CD14-positive monocyte (primary cell): ENCODE results near the gene CDC42EP4. TPM values are rescaled to one million over a fixed set of nuclear protein-coding genes. Genes with fewer than 3 reads are reported as not detected.

Experiments
- DNase-seq, 3 donors: peaks; one replicate each; pipeline ENCODE4 v3.0.0-alpha.2; 2011 to 2022
- H2AFZ ChIP-seq: 2 replicates; pipeline ENCODE4 v1.6.0; 2012; ENCODE audit warnings: mild to moderate bottlenecking, low read depth, low read length, inconsistent platforms; ENCODE audit not compliant: insufficient read depth, poor library complexity, severe bottlenecking
- H3K27ac ChIP-seq, 2 donors: 1 replicate in 1 of 2; 2 replicates in 1 of 2; pipeline ENCODE4 v1.5.1; 2012 to 2013; ENCODE audit warnings: low read length in 2 of 2, control low read depth in 1 of 2, inconsistent platforms in 1 of 2, low read depth in 1 of 2, mild to moderate bottlenecking in 1 of 2
- H3K27me3 ChIP-seq, 2 donors: one replicate each; pipeline versions ENCODE4 v1.6.0 to v1.6.1; 2011 to 2013; ENCODE audit warnings: low read length in 2 of 2; ENCODE audit not compliant: control insufficient read depth in 2 of 2, insufficient read depth in 2 of 2
- H3K36me3 ChIP-seq, 2 donors: replicated peaks in 1 of 2; 1 replicate in 1 of 2; 2 replicates in 1 of 2; pipeline versions ENCODE4 v1.5.1 to v1.6.1; 2012 to 2013; ENCODE audit warnings: low read length in 2 of 2, control low read depth in 1 of 2, inconsistent platforms in 1 of 2, mild to moderate bottlenecking in 1 of 2; ENCODE audit not compliant: insufficient read depth in 2 of 2, control insufficient read depth in 1 of 2
- H3K4me1 ChIP-seq, 2 donors: 1 replicate in 1 of 2; 2 replicates in 1 of 2; pipeline versions ENCODE4 v1.5.1 to v1.6.1; 2012 to 2013; ENCODE audit warnings: low read length in 2 of 2, control low read depth in 1 of 2, inconsistent platforms in 1 of 2, mild to moderate bottlenecking in 1 of 2, moderate library complexity in 1 of 2; ENCODE audit not compliant: insufficient read depth in 2 of 2, control insufficient read depth in 1 of 2
- H3K4me2 ChIP-seq: replicated peaks from 2 replicates; pipeline ENCODE3; 2012; ENCODE audit warnings: low read length, moderate library complexity, mild to moderate bottlenecking; ENCODE audit not compliant: poor library complexity, severe bottlenecking; ENCODE audit errors: extremely low read depth
- H3K4me3 ChIP-seq, 3 experiments: fragments of 200-600 bp in 1 of 3; sonication (generic) in 1 of 3; replicated peaks in 1 of 3; 1 replicate in 2 of 3; 2 replicates in 1 of 3; pipeline ENCODE4 v1.5.1; 2011 to 2013; ENCODE audit warnings: low read length in 3 of 3, mild to moderate bottlenecking in 3 of 3, control low read depth in 2 of 3, low read depth in 2 of 3, inconsistent platforms in 1 of 3, moderate library complexity in 1 of 3
- H3K79me2 ChIP-seq: 2 replicates; pipeline ENCODE4 v1.6.0; 2012; ENCODE audit warnings: mild to moderate bottlenecking, control low read depth, inconsistent platforms, low read length, moderate library complexity; ENCODE audit not compliant: insufficient read depth
- H3K9ac ChIP-seq: 2 replicates; pipeline ENCODE4 v1.6.0; 2017; ENCODE audit warnings: low read length, mild to moderate bottlenecking; ENCODE audit not compliant: insufficient read depth, poor library complexity, severe bottlenecking
- H3K9me3 ChIP-seq, 2 donors: replicated peaks in 1 of 2; 1 replicate in 1 of 2; 2 replicates in 1 of 2; pipeline versions ENCODE4 v1.5.1 to v1.6.1; 2012 to 2013; ENCODE audit warnings: low read length in 2 of 2, control low read depth in 1 of 2; ENCODE audit not compliant: control insufficient read depth in 1 of 2, insufficient read depth in 1 of 2
- H4K20me1 ChIP-seq: 2 replicates; pipeline ENCODE4 v1.6.0; 2012; ENCODE audit warnings: mild to moderate bottlenecking, low read length, control low read depth, moderate library complexity; ENCODE audit not compliant: insufficient read depth
- H3K27ac Mint-ChIP-seq, 7 donors: one replicate each; pipeline ENCODE4 v1.8.0; 2020; ENCODE audit warnings: mild to moderate bottlenecking in 7 of 7, mixed read lengths in 7 of 7, moderate library complexity in 6 of 7, inconsistent platforms in 2 of 7
- H3K27me3 Mint-ChIP-seq, 3 donors: one replicate each; pipeline ENCODE4 v1.8.0; 2021 to 2022; ENCODE audit warnings: low read depth in 3 of 3, mild to moderate bottlenecking in 3 of 3, mixed read lengths in 3 of 3, moderate library complexity in 3 of 3, inconsistent platforms in 1 of 3
- H3K36me3 Mint-ChIP-seq, 2 donors: one replicate each; pipeline ENCODE4 v1.8.0; 2020; ENCODE audit warnings: mixed read lengths in 2 of 2, inconsistent platforms in 1 of 2, mild to moderate bottlenecking in 1 of 2
- H3K4me1 Mint-ChIP-seq: one replicate; pipeline ENCODE4 v1.8.0; 2020; ENCODE audit warnings: mild to moderate bottlenecking, mixed read lengths
- H3K4me3 Mint-ChIP-seq, 2 donors: one replicate each; pipeline ENCODE4 v1.8.0; 2020; ENCODE audit warnings: mild to moderate bottlenecking in 2 of 2, mixed read lengths in 2 of 2, moderate library complexity in 1 of 2
- H3K9me3 Mint-ChIP-seq, 7 donors: one replicate each; pipeline ENCODE4 v1.8.0; 2020 to 2022; ENCODE audit warnings: mixed read lengths in 7 of 7, mild to moderate bottlenecking in 6 of 7, moderate library complexity in 6 of 7, inconsistent platforms in 2 of 7
- WGBS: methylation state at CpG from one replicate; pipeline ENCODE4 v1.1.5; 2013; ENCODE audit warnings: missing lambda C conversion rate; ENCODE audit not compliant: insufficient coverage; 5-methylcytosine and 5-hydroxymethylcytosine counted together
- intact Hi-C, 2 donors: fragments of 100-400 bp; cut with micrococcal nuclease; formaldehyde crosslinking; loops; one replicate each; pipeline versions ENCODE4 v1.15.0 to v1.15.1; 2023
- polyA plus RNA-seq, 3 donors: library from polyadenylated mRNA; depleted of rRNA in 1 of 3; unstranded in 2 of 3; stranded (reverse) in 1 of 3; fragments of 300-500 nt in 2 of 3; fragments of >200 nt in 1 of 3; fragmentation: Illumina TruSeq in 2 of 3; gene quantifications; 1 replicate in 2 of 3; 2 replicates in 1 of 3; pipeline ENCODE4 v1.2.3, GENCODE V29; 2012 to 2021
- TF ChIP-seq, protein P1 (sequence below): fragments of 200-600 bp; IDR thresholded peaks from one replicate; pipeline ENCODE4 v1.8.0; 2022; ENCODE audit warnings: antibody characterized with exemption, mild to moderate bottlenecking

Gene CDC42EP4
- polyA plus RNA-seq, 3 donors = 6.4 to 12.7 (median 6.6) TPM

DNA sequence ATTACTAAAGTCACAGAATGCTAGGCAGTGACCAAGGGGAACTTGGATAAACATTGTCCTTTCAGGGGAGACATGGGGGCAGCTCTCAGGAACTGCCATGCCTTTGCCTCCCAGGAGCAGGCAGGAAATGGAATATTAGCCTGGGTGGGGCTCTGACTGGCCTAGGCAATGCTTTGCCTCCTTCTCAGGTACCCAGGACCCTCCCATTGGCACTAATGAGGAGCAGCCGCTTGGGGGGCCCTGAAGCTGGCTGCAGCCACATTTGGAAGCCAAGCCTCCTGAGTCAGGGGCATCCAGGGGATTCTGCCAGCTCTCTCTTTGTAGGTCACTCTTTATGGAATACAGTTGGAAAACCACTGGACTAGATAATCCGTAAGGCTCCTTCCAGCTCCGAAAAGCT lies 55.6 kb downstream of the CDC42EP4 start:
- Histone ChIP-seq H3K4me2 (no peak overlapping the region), H3K27ac (no peak overlapping the region), H2AFZ (no peak overlapping the region), H3K27me3 (no peaks in the 10 kb centered on the region), H3K4me3 (no peak overlapping the region), H3K9ac (no peak overlapping the region), H3K4me1 (no peaks in the 10 kb centered on the region), H4K20me1 (no peaks in the 10 kb centered on the region), H3K79me2 (no peaks in the 10 kb centered on the region), H3K9me3 (no peaks in the 10 kb centered on the region), H3K36me3 (no peaks in the 10 kb centered on the region)
- peak overlapping the region in 1 of 7 donors; percentile 63 for H3K27ac Mint-ChIP-seq
- no peak overlapping the region for H3K4me3 Mint-ChIP-seq
- DNase-seq = no peak
- H3K9me3 Mint-ChIP-seq = no peaks in the 10 kb centered on the region
- no peaks in the 10 kb centered on the region for H3K36me3 Mint-ChIP-seq
- TF ChIP-seq, protein P1, sequence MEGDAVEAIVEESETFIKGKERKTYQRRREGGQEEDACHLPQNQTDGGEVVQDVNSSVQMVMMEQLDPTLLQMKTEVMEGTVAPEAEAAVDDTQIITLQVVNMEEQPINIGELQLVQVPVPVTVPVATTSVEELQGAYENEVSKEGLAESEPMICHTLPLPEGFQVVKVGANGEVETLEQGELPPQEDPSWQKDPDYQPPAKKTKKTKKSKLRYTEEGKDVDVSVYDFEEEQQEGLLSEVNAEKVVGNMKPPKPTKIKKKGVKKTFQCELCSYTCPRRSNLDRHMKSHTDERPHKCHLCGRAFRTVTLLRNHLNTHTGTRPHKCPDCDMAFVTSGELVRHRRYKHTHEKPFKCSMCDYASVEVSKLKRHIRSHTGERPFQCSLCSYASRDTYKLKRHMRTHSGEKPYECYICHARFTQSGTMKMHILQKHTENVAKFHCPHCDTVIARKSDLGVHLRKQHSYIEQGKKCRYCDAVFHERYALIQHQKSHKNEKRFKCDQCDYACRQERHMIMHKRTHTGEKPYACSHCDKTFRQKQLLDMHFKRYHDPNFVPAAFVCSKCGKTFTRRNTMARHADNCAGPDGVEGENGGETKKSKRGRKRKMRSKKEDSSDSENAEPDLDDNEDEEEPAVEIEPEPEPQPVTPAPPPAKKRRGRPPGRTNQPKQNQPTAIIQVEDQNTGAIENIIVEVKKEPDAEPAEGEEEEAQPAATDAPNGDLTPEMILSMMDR = no peak
- WGBS = 100% methylated on average over 1 of the region's 3 CpGs
- intact Hi-C loops = loop anchor here in 1 of 2 donors (1.0 kb wide), 1 partner anchor 113 kb away; no protein-coding TSS in a partner anchor
- peaks cover 3% of the 10 kb centered on the region for H3K4me1 Mint-ChIP-seq
- H3K27me3 Mint-ChIP-seq = peaks cover 1 to 10% (median 2%) of the 10 kb centered on the region in 3 donors

DNA sequence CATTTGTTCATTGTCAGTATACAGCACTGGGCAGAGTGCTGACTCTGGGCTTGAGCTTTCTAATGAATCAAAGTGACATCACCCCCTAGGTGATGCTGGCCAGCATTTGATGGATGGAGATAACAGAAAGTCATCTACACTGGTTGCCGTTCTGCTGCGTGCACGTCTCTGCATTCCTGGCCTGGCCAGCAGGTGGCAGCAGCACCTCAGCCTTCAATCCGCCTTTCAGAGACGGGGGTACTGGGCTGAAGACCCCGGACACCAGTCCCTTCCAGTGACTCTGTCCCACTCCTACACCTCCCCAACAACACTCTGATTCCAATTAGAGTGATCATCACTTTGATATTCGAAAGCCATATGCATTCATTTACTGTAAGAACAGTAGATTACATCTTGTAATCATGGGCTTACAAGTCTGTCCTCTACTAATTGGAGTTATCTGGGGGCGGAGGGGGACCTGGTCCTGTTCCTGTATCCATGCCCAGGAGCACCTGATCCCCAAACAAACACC lies 56.1 kb downstream of the CDC42EP4 start:
- H3K4me3 ChIP-seq = no peak overlapping the region
- no peaks in the 10 kb centered on the region for H3K36me3 ChIP-seq
- H3K27ac Mint-ChIP-seq = peak overlapping the region in 1 of 7 donors; percentile 63
- 9% methylated on average over 6 of the region's 8 CpGs for WGBS
- no peaks in the 10 kb centered on the region for H3K79me2 ChIP-seq
- peaks cover 1 to 7% (median 2%) of the 10 kb centered on the region in 3 donors for H3K27me3 Mint-ChIP-seq
- no peaks in the 10 kb centered on the region for H4K20me1 ChIP-seq
- no peak overlapping the region for H3K4me3 Mint-ChIP-seq
- no peak overlapping the region for H3K9ac ChIP-seq
- no peaks in the 10 kb centered on the region for H3K36me3 Mint-ChIP-seq
- no peaks in the 10 kb centered on the region for H3K4me1 ChIP-seq
- no peak overlapping the region for H3K4me2 ChIP-seq
- no peaks in the 10 kb centered on the region for H3K9me3 Mint-ChIP-seq
- TF ChIP-seq, protein P1 = peak; percentile 99
- no peaks in the 10 kb centered on the region for H3K27me3 ChIP-seq
- H3K9me3 ChIP-seq = no peaks in the 10 kb centered on the region
- H2AFZ ChIP-seq = no peak overlapping the region
- no peak overlapping the region for H3K27ac ChIP-seq
- DNase-seq = peak; percentile 34 to 51 (median 51)
- H3K4me1 Mint-ChIP-seq = peaks cover 3% of the 10 kb centered on the region
- intact Hi-C loops = loop anchor here (1.0 kb wide), 2 partner anchors 113 to 114 kb away; no protein-coding TSS in a partner anchor
